NCI-H1417 treated with DMSO at 0.1 percent for 48 hours (cell line): Measurements from ENCODE around the gene ADAM12.

ENCODE experiments used
- DNase-seq: peaks from one replicate; lab custom pipeline; 2025; lab: John Stamatoyannopoulos, UW

The ADAM12 gene

GRCh38 chr10:126235091-126235978 lies 152.9 kb downstream of the ADAM12 start:
- DNase-seq, result no peak

- DNase-seq, result no peak
These were observed 153.6 kb downstream of the ADAM12 start for GRCh38 chr10:126234630-126235029.

GRCh38 chr10:126233182-126234148 lies 154.8 kb downstream of the ADAM12 start:
- DNase-seq, result no peak

GRCh38 chr10:126230587-126230986 lies 157.7 kb downstream of the ADAM12 start:
- no peak for DNase-seq

GRCh38 chr10:126229686-126230085 lies 158.6 kb downstream of the ADAM12 start:
- no peak for DNase-seq

- DNase-seq, result no peak
These were observed 160.5 kb downstream of the ADAM12 start for GRCh38 chr10:126227762-126228134.

- DNase-seq, result no peak
These were observed 161.1 kb downstream of the ADAM12 start for GRCh38 chr10:126226988-126227761.

GRCh38 chr10:126226205-126226604 lies 162.1 kb downstream of the ADAM12 start:
- DNase-seq, result no peak

GRCh38 chr10:126225672-126226008 lies 162.6 kb downstream of the ADAM12 start:
- no peak for DNase-seq

- no peak for DNase-seq
These were observed 163.2 kb downstream of the ADAM12 start for GRCh38 chr10:126224967-126225671.

- DNase-seq, result no peak
These were observed 164.7 kb downstream of the ADAM12 start for GRCh38 chr10:126223512-126224067.

- DNase-seq, result no peak
These were observed 165.4 kb downstream of the ADAM12 start for GRCh38 chr10:126222736-126223511.

- DNase-seq, result no peak
These were observed 166.4 kb downstream of the ADAM12 start for GRCh38 chr10:126221874-126222273.

- no peak for DNase-seq
These were observed 169.3 kb downstream of the ADAM12 start for GRCh38 chr10:126218778-126219649.

- DNase-seq, result no peak
These were observed 170.1 kb downstream of the ADAM12 start for GRCh38 chr10:126218174-126218573.

- DNase-seq, result no peak
These were observed 171.7 kb downstream of the ADAM12 start for GRCh38 chr10:126216632-126216961.

GRCh38 chr10:126215746-126216631 lies 172.3 kb downstream of the ADAM12 start:
- no peak for DNase-seq

GRCh38 chr10:126214679-126215078 lies 173.6 kb downstream of the ADAM12 start:
- DNase-seq, result no peak
